Measurements from ENCODE around the gene PLXDC2. TPM values are rescaled to one million over a fixed set of nuclear protein-coding genes. Genes with fewer than 3 reads are reported as not detected.
A peak's percentile ranks its signal among the peaks of the same experiment; 100 is the strongest.

PLXDC2 gene
- total and polyA plus RNA-seq, 10 of the 15 experiments (the other 5 are each of a cell fraction or from before 2014, with no cell fraction given) = 0.05 to 1.8 (median 0.14) TPM; not detected in 2

- H3K9me3 ChIP-seq (replicated peaks; ENCODE audit: control insufficient read depth, insufficient read depth, low read length) = no peaks in the 10 kb centered on the region
- no peaks in the 10 kb centered on the region for H3K36me3 ChIP-seq (ENCODE audit: control insufficient read depth in 2 of 2, insufficient read depth in 2 of 2, low read length in 1 of 2)
- no peak overlapping the region for H2AFZ ChIP-seq (ENCODE audit: control insufficient read depth, low read depth, low read length)
- H4K20me1 ChIP-seq (ENCODE audit: control insufficient read depth, insufficient read depth) = no peaks in the 10 kb centered on the region
- H3K4me2 ChIP-seq (ENCODE audit: control insufficient read depth, insufficient read depth) = no peak overlapping the region
- no peaks in the 10 kb centered on the region for H3K27me3 ChIP-seq (replicated peaks in 1 of 2; ENCODE audit: control insufficient read depth in 2 of 2, insufficient read depth in 2 of 2, low read length in 1 of 2)
- DNase-seq (ENCODE audit: low read depth, low spot score) (no peak), FAIRE-seq (no peak), ATAC-seq (peak; percentile 79)
- H3K4me3 ChIP-seq = no peak overlapping the region
- 2% methylated on average over 3 of the region's 3 CpGs for WGBS (ENCODE audit: insufficient coverage, insufficient replicate concordance, low lambda C conversion rate, missing lambda C conversion rate)
- in situ Hi-C loops (cut with MboI) (no loop called here), intact Hi-C loops (cut with micrococcal nuclease; ENCODE audit: unreplicated experiment) (no loop called here)
- POLR2A ChIA-PET = no interaction called here
- CTCF ChIA-PET = interaction anchor here (0.9 kb wide), 1 partner anchor 486 kb away, joined by 4 read pairs; no protein-coding TSS in a partner anchor
- H3K27ac ChIP-seq (ENCODE audit: control insufficient read depth, insufficient read depth) = no peak overlapping the region
- no peak overlapping the region for H3K9ac ChIP-seq (ENCODE audit: control insufficient read depth, insufficient read depth, low read length)
- SMC1A ChIA-PET (ENCODE audit: uncharacterized antibody, unreplicated experiment) = interaction anchor here (0.5 to 1.4 kb wide), 2 partner anchors 17 to 257 kb away, joined by 3 to 4 read pairs; no protein-coding TSS in a partner anchor
- H3K4me1 ChIP-seq (ENCODE audit: control insufficient read depth, insufficient read depth, low read length) = no peaks in the 10 kb centered on the region
- no peaks in the 10 kb centered on the region for H3K79me2 ChIP-seq (ENCODE audit: control insufficient read depth, insufficient read depth, low read length)
- BruUV-seq (replicated peaks) = no TSS peak
- TF ChIP-seq NFYB (IDR thresholded peaks at IDR 0.05; ENCODE audit: insufficient read depth, low read depth, low read length) (0 out of 2 replicates have a peak, but pooled peaks have one; percentile 36), TCF7 (IDR thresholded peaks at IDR 0.05; ENCODE audit: borderline replicate concordance) (no peak)
- RAD21 ChIA-PET (ENCODE audit: unreplicated experiment) = no interaction called here
Observed at GRCh38 chr10:20327954-20328353, 511.7 kb downstream of the PLXDC2 start.

DNA sequence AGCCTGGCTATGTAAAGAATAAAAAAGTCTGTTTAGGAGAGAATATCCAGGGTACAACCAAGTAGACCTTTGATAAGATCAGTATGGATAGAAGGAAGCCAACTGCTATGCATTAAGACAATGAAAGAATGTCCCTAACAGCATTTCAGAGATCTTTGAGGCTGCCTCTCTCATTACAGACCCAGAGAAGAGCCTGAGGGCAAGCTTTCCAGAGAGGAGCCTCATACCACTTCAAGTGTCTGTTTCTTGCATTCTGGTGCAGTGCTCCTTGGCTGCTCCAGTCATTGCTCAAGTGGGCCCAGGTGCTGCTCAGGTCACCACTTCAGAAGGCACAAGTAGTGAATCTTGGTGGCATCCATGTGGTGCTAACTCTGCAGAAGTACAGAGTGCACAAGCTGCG, 514.0 kb downstream of the PLXDC2 start:
- 23% methylated on average over 1 of the region's 1 CpG for WGBS (ENCODE audit: insufficient coverage, insufficient replicate concordance, low lambda C conversion rate, missing lambda C conversion rate)
- ChIA-PET CTCF (no interaction called here), RAD21 (ENCODE audit: unreplicated experiment) (no interaction called here), POLR2A (no interaction called here), SMC1A (ENCODE audit: uncharacterized antibody, unreplicated experiment) (no interaction called here)
- no peak overlapping the region for H2AFZ ChIP-seq (ENCODE audit: control insufficient read depth, low read depth, low read length)
- in situ Hi-C loops (cut with MboI) (no loop called here), intact Hi-C loops (cut with micrococcal nuclease; ENCODE audit: unreplicated experiment) (no loop called here)
- H3K4me2 ChIP-seq (ENCODE audit: control insufficient read depth, insufficient read depth) = no peak overlapping the region
- FAIRE-seq (no peak), ATAC-seq (no peak), DNase-seq (ENCODE audit: low read depth, low spot score) (no peak)
- H3K36me3 ChIP-seq (ENCODE audit: control insufficient read depth in 2 of 2, insufficient read depth in 2 of 2, low read length in 1 of 2) = no peaks in the 10 kb centered on the region
- no TSS peak for BruUV-seq (replicated peaks)
- no peak overlapping the region for H3K9ac ChIP-seq (ENCODE audit: control insufficient read depth, insufficient read depth, low read length)
- no peaks in the 10 kb centered on the region for H3K4me1 ChIP-seq (ENCODE audit: control insufficient read depth, insufficient read depth, low read length)
- no peaks in the 10 kb centered on the region for H4K20me1 ChIP-seq (ENCODE audit: control insufficient read depth, insufficient read depth)
- no peaks in the 10 kb centered on the region for H3K27me3 ChIP-seq (replicated peaks in 1 of 2; ENCODE audit: control insufficient read depth in 2 of 2, insufficient read depth in 2 of 2, low read length in 1 of 2)
- H3K79me2 ChIP-seq (ENCODE audit: control insufficient read depth, insufficient read depth, low read length) = no peaks in the 10 kb centered on the region
- no peaks in the 10 kb centered on the region for H3K9me3 ChIP-seq (replicated peaks; ENCODE audit: control insufficient read depth, insufficient read depth, low read length)
- no peak overlapping the region for H3K27ac ChIP-seq (ENCODE audit: control insufficient read depth, insufficient read depth)
- H3K4me3 ChIP-seq = no peak overlapping the region
- TF ChIP-seq LARP7 (IDR thresholded peaks at IDR 0.05) (no peak), RAD51 (IDR thresholded peaks at IDR 0.05) (no peak), ATF7 (IDR thresholded peaks at IDR 0.05; ENCODE audit: low read depth) (no peak), ZNF687 (IDR thresholded peaks at IDR 0.05) (no peak), SUZ12 (IDR thresholded peaks at IDR 0.05; ENCODE audit: unreplicated experiment) (no peak), RELA (IDR thresholded peaks at IDR 0.05; ENCODE audit: borderline replicate concordance, partially characterized antibody) (no peak), FOS (IDR thresholded peaks at IDR 0.05; ENCODE audit: borderline replicate concordance, extremely low read depth, insufficient read length) (no peak), SIX5 (IDR thresholded peaks at IDR 0.05; ENCODE audit: low read depth, low read length, severe bottlenecking) (no peak), ZNF384 (IDR thresholded peaks at IDR 0.05; ENCODE audit: borderline replicate concordance, low read depth, low read length) (no peak), CREB1 (IDR thresholded peaks at IDR 0.05; ENCODE audit: low read depth) (no peak), SP1 (IDR thresholded peaks at IDR 0.05; ENCODE audit: low read depth, low read length) (no peak), ZNF622 (IDR thresholded peaks at IDR 0.05) (no peak)
- TF ChIP-seq, protein P1, sequence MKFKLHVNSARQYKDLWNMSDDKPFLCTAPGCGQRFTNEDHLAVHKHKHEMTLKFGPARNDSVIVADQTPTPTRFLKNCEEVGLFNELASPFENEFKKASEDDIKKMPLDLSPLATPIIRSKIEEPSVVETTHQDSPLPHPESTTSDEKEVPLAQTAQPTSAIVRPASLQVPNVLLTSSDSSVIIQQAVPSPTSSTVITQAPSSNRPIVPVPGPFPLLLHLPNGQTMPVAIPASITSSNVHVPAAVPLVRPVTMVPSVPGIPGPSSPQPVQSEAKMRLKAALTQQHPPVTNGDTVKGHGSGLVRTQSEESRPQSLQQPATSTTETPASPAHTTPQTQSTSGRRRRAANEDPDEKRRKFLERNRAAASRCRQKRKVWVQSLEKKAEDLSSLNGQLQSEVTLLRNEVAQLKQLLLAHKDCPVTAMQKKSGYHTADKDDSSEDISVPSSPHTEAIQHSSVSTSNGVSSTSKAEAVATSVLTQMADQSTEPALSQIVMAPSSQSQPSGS (IDR thresholded peaks at IDR 0.05; ENCODE audit: low read length) = no peak
